GM12801 (cell line): ENCODE data around the gene DENND1A.

ENCODE experiments used
- CTCF ChIP-seq: IDR thresholded peaks from one replicate; pipeline ENCODE4 v1.5.1; 2011; ENCODE audit warnings: control low read depth; ENCODE audit not compliant: insufficient read length; ENCODE audit errors: extremely low read depth

DENND1A gene

GRCh38 chr9:123542435-123543225 is 387.3 kb downstream of the DENND1A start:
- TF ChIP-seq CTCF = no peak

GRCh38 chr9:123541411-123541810 is 388.5 kb downstream of the DENND1A start:
- no peak for TF ChIP-seq CTCF

- TF ChIP-seq CTCF = no peak
Measured at GRCh38 chr9:123540457-123540856, 389.5 kb downstream of the DENND1A start.

- TF ChIP-seq CTCF = no peak
Measured at GRCh38 chr9:123537809-123538208, 392.1 kb downstream of the DENND1A start.

- no peak for TF ChIP-seq CTCF
Measured at GRCh38 chr9:123536455-123536868, 393.5 kb downstream of the DENND1A start.

GRCh38 chr9:123534336-123534735 is 395.6 kb downstream of the DENND1A start:
- TF ChIP-seq CTCF = no peak

- no peak for TF ChIP-seq CTCF
Measured at GRCh38 chr9:123530244-123530643, 399.7 kb downstream of the DENND1A start.
